Panc1 (cell line): ENCODE measurements around the gene KRT77. TPM values are rescaled to one million over a fixed set of nuclear protein-coding genes. Genes with fewer than 3 reads are reported as not detected.

Source experiments
- ATAC-seq: fragments of 200-7000 bp; cut with Tn5 transposase; 2 replicates; pipeline ENCODE4 v1.9.1; 2020; ENCODE audit warnings: mild to moderate bottlenecking, moderate library complexity
- BruUV-seq: library from RNA; stranded (reverse); fragments of 400-500 nt; replicated peaks from 2 replicates; lab custom pipeline; 2021; lab: Mats Ljungman, UMichigan
- CTCF ChIA-PET: fragments of 300-600 bp; sonication (Branson Sonifier 250); formaldehyde crosslinking; loops from one replicate; lab custom pipeline; 2022; ENCODE audit warnings: antibody characterized with exemption; lab: Charles Lee
- POLR2A ChIA-PET: fragments of 300-600 bp; sonication (Branson Sonifier 250); formaldehyde crosslinking; loops from one replicate; lab custom pipeline; 2022; ENCODE audit warnings: antibody characterized with exemption; lab: Charles Lee
- DNase-seq: peaks from one replicate; pipeline ENCODE4 v3.0.0-alpha.2; 2010; ENCODE audit warnings: low read depth, low spot score
- H3K27ac ChIP-seq: 2 replicates; pipeline ENCODE4 v1.5.1; 2011; ENCODE audit warnings: mild to moderate bottlenecking, low read length, inconsistent platforms
- H3K27me3 ChIP-seq: fragments of 200-500 bp; sonication (Bioruptor generic); 2 replicates; pipeline ENCODE4 v1.6.0; 2014; ENCODE audit warnings: low read length, inconsistent platforms; ENCODE audit not compliant: control insufficient read depth, insufficient read depth
- H3K36me3 ChIP-seq: fragments of 200-500 bp; sonication (Bioruptor generic); 2 replicates; pipeline ENCODE4 v1.5.1; 2014; ENCODE audit warnings: inconsistent platforms, mild to moderate bottlenecking, low read length, moderate library complexity; ENCODE audit not compliant: control insufficient read depth, insufficient read depth
- H3K4me1 ChIP-seq: 2 replicates; pipeline ENCODE4 v1.5.1; 2011; ENCODE audit warnings: inconsistent platforms, mild to moderate bottlenecking, low read length, moderate library complexity; ENCODE audit not compliant: control insufficient read depth, insufficient read depth
- H3K4me3 ChIP-seq, 2 experiments: 2 replicates each; pipeline ENCODE4 v1.5.1; 2011 to 2012; ENCODE audit warnings: low read depth in 2 of 2, low read length in 2 of 2, mild to moderate bottlenecking in 2 of 2, inconsistent platforms in 1 of 2, moderate library complexity in 1 of 2
- H3K9me3 ChIP-seq: fragments of 200-500 bp; sonication (Bioruptor generic); 2 replicates; pipeline ENCODE4 v1.5.1; 2014; ENCODE audit warnings: low read depth, mild to moderate bottlenecking, inconsistent platforms, low read length, moderate library complexity; ENCODE audit not compliant: control insufficient read depth, insufficient read depth
- POLR2AphosphoS5 ChIP-seq: IDR thresholded peaks from 2 replicates; pipeline ENCODE4 v1.6.1; 2012; ENCODE audit warnings: mild to moderate bottlenecking, low read depth, low read length, moderate library complexity
- SIN3A ChIP-seq: IDR thresholded peaks from 2 replicates; pipeline ENCODE4 v1.6.1; 2012; ENCODE audit warnings: low read depth, mild to moderate bottlenecking, low read length, moderate library complexity, borderline replicate concordance; ENCODE audit not compliant: insufficient read depth
- TCF7L2 ChIP-seq: IDR thresholded peaks from 2 replicates; pipeline ENCODE4 v1.6.1; 2011; ENCODE audit warnings: mild to moderate bottlenecking, low read depth, low read length, inconsistent platforms
- in situ Hi-C: cut with HindIII; loops from 2 replicates; pipeline ENCODE4 v1.10.0; 2016; ENCODE audit warnings: low sequenced_read_pairs, low pct_unique_long_range_greater_than_20kb
- intact Hi-C: fragments of 100-400 bp; cut with micrococcal nuclease; formaldehyde crosslinking; loops from one replicate; pipeline ENCODE4 v1.10.0; 2022; ENCODE audit not compliant: unreplicated experiment
- total RNA-seq: library from RNA; stranded (reverse); gene quantifications from one replicate; pipeline ENCODE4 v1.2.1, GENCODE V29; 2021; ENCODE audit not compliant: unreplicated experiment
- TF ChIP-seq, protein P1 (sequence below): fragments of 450-650 bp; IDR thresholded peaks from 2 replicates; pipeline ENCODE4 v1.5.1; 2017; ENCODE audit warnings: mild to moderate bottlenecking
- TF ChIP-seq, protein P2 (sequence below), 2 experiments: IDR thresholded peaks; 2 replicates each; pipeline ENCODE4 v1.6.1; 2011 to 2012; ENCODE audit warnings: low read depth in 2 of 2, control low read depth in 1 of 2, low read length in 1 of 2, mild to moderate bottlenecking in 1 of 2, moderate library complexity in 1 of 2; ENCODE audit not compliant: insufficient read depth in 1 of 2

Gene KRT77
- total RNA-seq, 1 experiment from 2014 or later, result not detected

DNA sequence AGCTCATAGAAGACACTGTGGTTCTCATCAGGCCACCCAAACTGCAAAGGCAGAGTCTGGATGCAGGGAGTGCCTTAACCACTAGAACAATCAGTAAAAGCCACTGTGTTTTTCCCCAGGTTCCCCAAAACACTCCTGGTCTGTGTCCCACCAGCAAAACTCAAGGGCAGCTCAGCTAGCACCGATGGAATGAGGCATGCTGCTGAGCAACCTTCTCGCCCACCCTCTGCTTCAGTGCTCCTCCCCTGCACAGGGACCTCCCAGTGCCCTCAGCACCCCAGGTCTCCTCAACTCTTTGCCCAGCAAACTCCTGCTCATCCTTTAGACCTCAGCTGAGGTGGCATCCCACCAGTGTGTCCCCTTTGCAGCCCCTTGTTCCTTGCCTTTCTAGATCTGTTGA lies 4.0 kb downstream of the KRT77 start:
- ATAC-seq (no peak), DNase-seq (no peak)
- in situ Hi-C loops, result no loop called here
- intact Hi-C loops, result no loop called here
- CTCF ChIA-PET, result no interaction called here
- peaks cover 15% of the 10 kb centered on the region for H3K27me3 ChIP-seq
- no peak overlapping the region for H3K4me3 ChIP-seq
- POLR2A ChIA-PET, result no interaction called here
- TF ChIP-seq, protein P1, sequence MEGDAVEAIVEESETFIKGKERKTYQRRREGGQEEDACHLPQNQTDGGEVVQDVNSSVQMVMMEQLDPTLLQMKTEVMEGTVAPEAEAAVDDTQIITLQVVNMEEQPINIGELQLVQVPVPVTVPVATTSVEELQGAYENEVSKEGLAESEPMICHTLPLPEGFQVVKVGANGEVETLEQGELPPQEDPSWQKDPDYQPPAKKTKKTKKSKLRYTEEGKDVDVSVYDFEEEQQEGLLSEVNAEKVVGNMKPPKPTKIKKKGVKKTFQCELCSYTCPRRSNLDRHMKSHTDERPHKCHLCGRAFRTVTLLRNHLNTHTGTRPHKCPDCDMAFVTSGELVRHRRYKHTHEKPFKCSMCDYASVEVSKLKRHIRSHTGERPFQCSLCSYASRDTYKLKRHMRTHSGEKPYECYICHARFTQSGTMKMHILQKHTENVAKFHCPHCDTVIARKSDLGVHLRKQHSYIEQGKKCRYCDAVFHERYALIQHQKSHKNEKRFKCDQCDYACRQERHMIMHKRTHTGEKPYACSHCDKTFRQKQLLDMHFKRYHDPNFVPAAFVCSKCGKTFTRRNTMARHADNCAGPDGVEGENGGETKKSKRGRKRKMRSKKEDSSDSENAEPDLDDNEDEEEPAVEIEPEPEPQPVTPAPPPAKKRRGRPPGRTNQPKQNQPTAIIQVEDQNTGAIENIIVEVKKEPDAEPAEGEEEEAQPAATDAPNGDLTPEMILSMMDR, result no peak
- TF ChIP-seq SIN3A, result no peak
- TF ChIP-seq, protein P2, sequence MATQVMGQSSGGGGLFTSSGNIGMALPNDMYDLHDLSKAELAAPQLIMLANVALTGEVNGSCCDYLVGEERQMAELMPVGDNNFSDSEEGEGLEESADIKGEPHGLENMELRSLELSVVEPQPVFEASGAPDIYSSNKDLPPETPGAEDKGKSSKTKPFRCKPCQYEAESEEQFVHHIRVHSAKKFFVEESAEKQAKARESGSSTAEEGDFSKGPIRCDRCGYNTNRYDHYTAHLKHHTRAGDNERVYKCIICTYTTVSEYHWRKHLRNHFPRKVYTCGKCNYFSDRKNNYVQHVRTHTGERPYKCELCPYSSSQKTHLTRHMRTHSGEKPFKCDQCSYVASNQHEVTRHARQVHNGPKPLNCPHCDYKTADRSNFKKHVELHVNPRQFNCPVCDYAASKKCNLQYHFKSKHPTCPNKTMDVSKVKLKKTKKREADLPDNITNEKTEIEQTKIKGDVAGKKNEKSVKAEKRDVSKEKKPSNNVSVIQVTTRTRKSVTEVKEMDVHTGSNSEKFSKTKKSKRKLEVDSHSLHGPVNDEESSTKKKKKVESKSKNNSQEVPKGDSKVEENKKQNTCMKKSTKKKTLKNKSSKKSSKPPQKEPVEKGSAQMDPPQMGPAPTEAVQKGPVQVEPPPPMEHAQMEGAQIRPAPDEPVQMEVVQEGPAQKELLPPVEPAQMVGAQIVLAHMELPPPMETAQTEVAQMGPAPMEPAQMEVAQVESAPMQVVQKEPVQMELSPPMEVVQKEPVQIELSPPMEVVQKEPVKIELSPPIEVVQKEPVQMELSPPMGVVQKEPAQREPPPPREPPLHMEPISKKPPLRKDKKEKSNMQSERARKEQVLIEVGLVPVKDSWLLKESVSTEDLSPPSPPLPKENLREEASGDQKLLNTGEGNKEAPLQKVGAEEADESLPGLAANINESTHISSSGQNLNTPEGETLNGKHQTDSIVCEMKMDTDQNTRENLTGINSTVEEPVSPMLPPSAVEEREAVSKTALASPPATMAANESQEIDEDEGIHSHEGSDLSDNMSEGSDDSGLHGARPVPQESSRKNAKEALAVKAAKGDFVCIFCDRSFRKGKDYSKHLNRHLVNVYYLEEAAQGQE (IDR thresholded peaks at IDR 0.05; ENCODE audit: insufficient read depth in 1 of 2, low read depth in 2 of 2, low read length in 1 of 2), result no peak
- TF ChIP-seq TCF7L2, result no peak
- no peak for TF ChIP-seq POLR2AphosphoS5
- BruUV-seq, result no TSS peak
- H3K36me3 ChIP-seq, result no peaks in the 10 kb centered on the region
- H3K4me1 ChIP-seq, result no peaks in the 10 kb centered on the region
- no peaks in the 10 kb centered on the region for H3K9me3 ChIP-seq
- no peak overlapping the region for H3K27ac ChIP-seq

- H3K4me1 ChIP-seq, result no peaks in the 10 kb centered on the region
- no peaks in the 10 kb centered on the region for H3K36me3 ChIP-seq
- H3K9me3 ChIP-seq, result no peaks in the 10 kb centered on the region
- no peak for ATAC-seq
- no peak overlapping the region for H3K4me3 ChIP-seq
- peaks cover 13% of the 10 kb centered on the region for H3K27me3 ChIP-seq
- no peak overlapping the region for H3K27ac ChIP-seq
- no peak for TF ChIP-seq TCF7L2
- TF ChIP-seq, protein P1, result no peak
- TF ChIP-seq SIN3A, result no peak
- TF ChIP-seq POLR2AphosphoS5, result no peak
- TF ChIP-seq, protein P2 (IDR thresholded peaks at IDR 0.05; ENCODE audit: insufficient read depth in 1 of 2, low read depth in 2 of 2, low read length in 1 of 2), result no peak
- CTCF ChIA-PET, result no interaction called here
- no peak for DNase-seq
- intact Hi-C loops (no loop called here), in situ Hi-C loops (no loop called here)
- no TSS peak for BruUV-seq
- POLR2A ChIA-PET, result no interaction called here
These were observed 4.5 kb downstream of the KRT77 start for GRCh38 chr12:52698651-52699340.
